ENCODE measurements around the gene POLR2I.
"Not testable (repeated sequence)": the region's sequence is repeated elsewhere in the genome, so short reads cannot be mapped to it uniquely, and the experiment has no call there.

The POLR2I gene

DNA sequence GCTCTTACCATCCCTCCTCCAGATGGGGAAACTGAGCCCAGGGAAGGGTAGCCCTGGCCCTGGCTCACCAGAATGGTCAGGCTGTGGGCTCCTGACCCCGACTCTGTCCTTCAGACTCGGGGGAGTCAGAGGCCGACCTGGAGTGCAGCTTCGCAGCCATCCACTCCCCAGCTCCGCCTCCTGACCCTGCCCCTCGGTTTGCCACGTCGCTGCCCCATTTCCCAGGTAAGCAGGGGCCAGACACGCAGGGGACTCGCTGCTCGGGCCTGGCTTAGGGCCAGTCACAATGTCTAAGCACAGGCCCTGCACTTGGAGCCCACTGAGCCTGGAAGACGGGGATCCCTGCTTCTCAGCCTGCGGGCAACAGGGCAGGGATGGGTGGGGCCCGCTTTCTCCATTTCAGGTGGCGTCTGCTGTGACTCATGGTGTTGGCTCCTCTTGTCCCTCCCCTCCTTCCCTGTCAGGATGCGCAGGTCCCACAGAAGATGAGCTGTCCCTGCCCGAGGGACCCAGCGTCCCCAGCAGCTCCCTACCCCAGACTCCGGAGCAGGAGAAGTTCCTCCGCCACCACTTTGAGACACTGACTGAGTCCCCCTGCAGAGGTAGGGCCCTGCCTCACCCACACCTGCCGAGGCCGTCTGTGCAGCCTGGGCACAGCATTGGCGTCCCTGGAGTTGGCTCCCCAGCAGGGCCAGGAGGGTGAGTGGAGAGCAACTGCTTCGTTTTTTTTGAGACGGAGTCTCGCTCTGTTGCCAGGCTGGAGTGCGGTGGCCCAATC, 12.9 kb downstream of the POLR2I start:
- no peak for DNase-seq (ENCODE audit: low read depth in 3 of 3)

DNA sequence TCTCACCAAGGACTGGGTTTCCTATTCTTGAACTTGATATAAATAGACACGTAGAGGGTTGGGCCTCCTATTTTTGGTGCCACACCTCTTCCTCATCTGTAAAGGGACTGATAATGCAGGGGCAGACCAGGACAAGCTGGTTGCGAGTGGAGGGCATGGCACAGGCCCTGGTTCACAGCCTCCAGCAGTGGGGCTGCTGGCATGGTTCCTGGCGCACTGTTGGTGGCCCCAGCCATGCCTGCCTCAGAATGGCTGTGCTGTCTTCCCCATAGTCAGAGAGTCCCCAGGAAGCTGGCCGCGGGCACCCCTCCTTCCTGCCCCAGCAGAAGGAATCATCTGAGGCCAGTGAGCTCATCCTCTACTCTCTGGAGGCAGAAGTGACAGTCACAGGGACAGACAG, 14.2 kb downstream of the POLR2I start:
- DNase-seq (ENCODE audit: low read depth in 3 of 3), result no peak

DNA sequence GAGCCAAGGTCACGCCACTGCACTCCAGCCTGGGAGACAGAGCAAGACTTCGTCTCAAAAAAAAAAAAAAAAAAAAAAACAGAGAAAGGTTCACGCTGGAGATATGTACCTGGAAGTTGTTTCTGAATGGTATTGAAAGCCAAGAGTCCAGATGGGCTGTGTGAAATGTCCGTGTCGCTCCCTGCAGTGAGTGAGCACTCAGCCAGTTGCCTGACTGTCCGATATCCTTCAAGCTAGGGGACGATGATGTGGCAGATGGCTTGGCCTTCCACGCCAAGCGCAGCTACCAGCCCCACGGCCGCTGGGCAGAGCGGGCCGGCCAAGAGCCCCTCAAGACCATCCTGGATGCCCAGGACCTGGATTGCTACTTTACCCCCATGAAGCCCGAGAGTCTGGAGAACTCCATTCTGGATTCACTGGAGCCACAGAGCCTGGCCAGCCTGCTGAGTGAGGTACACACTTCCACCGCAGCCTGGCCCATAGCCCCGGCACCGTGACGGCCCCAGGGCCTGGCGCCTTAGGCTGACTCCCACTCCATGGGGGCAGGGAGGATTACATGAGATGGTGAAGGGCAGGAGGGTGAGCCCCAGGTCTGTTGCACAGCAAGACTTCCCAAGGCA, 15.4 kb downstream of the POLR2I start:
- DNase-seq (ENCODE audit: low read depth in 3 of 3), result no peak

DNA sequence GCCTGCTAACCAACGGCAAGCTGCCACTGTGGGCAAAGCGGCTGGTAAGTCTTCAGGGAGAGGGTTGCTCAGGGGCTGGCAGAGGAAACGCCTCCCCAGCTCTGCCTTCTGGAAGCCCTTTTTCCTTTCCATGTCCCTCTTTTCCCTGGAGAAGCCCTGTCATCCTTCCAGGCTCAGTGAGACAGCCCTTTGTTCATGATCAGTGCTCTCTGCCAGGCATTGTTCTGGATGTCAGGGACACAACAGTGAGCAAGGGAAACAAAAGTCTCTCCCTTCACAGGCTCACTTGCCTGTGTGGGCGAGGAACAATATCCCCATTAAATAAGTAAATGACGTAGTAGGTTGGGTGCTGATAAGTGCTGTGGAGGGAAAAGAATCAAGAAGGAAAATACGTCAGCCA, 17.6 kb downstream of the POLR2I start:
- no peak for DNase-seq (ENCODE audit: low read depth in 3 of 3)

DNA sequence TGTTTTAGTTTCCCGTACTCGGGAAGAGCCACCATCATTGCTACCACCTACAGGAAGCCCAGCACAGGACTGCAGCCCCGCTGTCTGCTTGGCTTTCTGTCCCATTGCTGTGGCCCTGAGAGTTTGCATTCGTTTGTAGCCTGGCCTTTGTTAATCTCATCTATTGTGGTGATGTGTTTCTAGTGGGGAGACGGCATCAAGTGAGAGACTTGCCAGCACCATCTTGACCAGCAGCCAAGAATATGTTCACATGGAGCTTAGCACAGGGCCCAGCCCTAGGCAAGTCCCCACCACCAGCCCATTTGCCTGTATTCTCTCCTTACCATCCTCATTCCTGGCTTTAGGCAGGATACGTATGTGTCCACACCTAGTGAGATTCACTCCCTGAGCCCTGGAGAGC, 21.0 kb downstream of the POLR2I start:
- no peak for DNase-seq (ENCODE audit: low read depth in 3 of 3)

DNA sequence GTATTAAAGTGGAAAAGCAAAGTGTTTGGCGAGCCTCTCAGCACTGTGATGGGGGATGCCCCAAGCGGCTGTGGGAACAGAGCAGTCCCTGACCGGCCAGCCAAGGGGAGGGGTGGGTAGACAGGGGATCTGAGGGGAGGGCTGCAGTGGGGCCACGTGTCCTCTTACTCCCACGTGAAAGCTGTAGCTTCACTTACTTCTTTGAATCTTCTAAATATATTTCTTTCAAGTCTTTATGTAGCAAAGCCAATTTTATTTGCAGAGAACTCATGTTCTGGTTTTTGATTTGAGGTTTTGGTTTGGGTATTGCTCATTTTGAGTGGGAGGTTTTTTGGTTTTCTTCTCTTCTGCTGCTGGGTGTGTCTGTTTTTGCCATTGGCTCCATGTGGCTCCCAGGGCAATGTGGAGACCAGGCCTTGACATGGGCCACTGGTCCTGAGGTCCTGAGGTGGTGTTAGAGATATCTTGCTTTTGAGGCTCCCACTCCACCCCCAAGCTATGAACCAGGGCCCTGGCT, 21.5 kb downstream of the POLR2I start:
- no peak for DNase-seq (ENCODE audit: low read depth in 3 of 3)

DNA sequence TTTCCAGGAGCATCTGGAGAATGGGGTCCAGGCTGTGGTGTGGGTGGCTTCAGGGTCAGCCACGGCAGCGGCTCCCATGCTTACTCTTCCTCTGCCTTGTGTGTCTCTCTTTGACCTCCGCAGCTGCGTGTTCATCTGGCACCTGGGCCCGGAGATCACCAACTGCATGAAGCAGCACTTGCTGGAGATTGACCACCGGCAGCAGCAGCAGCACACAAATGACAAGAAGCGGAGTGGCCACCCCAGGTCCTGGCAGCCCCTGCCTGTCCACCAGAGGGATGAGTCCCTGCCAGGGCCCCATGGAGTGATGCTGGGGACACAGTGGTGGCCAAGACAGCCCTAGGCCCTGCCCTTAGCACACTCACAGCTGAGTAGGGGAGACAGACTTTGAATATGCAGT, 22.1 kb downstream of the POLR2I start:
- no peak for DNase-seq (ENCODE audit: low read depth in 3 of 3)

DNA sequence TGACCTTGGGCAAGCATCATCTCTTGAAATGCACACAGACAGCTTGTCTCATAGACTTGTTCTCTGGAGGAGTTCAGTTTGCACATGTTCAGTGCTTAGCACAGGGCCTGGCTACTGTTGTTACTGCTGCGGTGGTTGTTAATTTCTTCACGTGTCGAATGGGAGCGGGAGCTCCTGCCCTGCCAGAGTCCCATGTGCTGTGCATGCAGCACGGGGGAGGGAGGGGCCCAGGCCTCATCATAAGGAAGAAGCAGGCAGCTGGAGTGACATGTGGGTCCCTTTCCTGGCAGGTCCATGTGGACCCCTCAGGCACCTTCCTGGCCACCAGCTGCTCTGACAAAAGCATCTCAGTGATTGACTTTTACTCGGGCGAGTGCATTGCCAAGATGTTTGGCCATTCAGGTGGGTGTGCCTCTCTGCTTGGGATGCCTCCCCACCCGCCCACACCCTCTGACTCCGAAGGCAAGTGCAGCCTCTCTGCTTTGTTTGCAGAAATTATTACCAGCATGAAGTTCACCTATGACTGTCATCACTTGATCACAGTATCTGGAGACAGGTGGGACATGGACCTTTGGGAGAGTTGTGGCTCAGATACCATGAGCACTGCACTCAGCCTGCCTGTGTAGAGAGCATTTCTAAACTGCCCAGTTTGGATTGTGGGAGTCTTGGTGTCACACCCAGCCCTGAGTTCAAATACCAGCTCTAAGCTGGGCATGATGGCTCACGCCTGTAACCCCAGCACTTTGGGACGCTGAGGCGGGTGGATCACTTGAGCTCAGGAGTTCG, 23.6 kb downstream of the POLR2I start:
- no peak for DNase-seq (ENCODE audit: low read depth in 3 of 3)

DNA sequence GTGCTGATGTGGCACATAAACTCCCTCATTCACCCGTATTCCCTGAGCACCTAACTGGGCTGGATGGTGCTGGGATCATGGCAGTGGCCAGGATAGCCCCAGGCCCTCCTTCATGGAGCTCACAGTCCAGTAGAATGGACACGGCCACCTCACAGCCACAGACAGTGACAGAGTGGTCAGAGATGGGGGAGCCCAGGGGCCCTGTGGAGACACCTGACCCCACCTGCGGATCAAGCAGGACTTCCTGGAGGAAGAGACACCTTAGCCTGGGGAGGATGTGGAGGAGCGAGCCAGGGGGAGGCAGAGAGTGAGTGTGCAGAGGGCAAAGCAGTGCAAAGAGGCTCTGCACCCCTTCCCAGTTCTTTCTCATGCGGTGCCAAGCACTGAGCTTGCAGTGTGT, 24.8 kb downstream of the POLR2I start:
- DNase-seq (ENCODE audit: low read depth in 3 of 3), result no peak

DNA sequence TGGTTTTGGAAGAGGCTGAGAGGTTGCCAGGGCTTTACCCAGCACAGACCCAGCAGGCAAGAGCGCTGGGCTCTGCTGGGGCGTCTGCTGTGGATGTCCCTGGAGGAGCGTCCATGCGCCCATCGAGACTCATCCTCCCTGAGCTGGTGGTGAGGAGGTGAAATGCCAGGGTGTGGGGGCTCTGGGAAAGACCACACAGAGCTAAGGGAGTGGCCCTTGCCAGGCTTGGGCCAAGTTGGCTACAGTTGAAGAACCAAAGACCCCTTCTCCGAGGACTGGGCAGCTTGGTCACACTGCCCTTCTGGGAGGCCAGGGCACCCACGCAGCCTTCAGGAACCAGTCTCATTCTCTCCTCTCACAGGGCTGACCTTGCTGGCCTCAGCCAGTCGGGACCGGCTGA, 28.3 kb downstream of the POLR2I start:
- DNase-seq (ENCODE audit: low read depth in 3 of 3), result no peak

DNA sequence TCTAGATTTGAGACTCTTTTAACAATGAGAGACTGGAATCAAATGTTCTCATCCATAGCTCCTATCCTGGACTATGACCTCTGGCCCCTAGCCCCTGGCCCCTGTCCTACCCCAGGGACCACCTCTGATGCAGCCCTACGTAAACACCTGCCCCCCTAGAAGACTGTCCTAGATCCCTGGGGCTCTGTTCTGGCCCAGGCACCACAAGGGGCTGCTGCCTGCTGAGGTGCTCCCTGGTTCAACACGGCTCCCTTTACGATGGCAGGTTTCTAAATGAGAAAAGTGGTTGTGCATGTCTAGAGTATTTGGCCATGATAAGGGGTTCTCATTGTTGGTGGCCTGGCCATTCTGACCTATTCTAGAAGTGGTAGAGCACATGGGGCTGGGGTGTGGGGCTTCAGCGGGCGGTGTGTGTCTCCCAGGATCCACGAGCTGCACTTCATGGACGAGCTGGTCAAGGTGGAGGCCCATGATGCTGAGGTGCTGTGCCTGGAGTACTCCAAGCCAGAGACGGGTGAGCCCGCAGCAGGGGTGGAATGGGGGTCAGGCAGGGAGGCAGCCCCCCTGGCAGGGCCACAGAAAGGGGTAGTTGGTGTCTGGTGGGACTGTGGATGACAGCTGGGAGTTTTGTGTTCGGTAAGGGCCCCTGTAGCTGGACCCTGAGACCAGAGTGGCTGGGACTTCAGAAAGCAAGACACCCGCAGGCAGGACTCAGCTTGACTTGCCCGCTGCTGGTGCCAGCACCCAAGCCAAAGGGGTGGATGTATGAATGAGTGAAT, 30.3 kb downstream of the POLR2I start:
- DNase-seq (ENCODE audit: low read depth in 3 of 3), result no peak

DNA sequence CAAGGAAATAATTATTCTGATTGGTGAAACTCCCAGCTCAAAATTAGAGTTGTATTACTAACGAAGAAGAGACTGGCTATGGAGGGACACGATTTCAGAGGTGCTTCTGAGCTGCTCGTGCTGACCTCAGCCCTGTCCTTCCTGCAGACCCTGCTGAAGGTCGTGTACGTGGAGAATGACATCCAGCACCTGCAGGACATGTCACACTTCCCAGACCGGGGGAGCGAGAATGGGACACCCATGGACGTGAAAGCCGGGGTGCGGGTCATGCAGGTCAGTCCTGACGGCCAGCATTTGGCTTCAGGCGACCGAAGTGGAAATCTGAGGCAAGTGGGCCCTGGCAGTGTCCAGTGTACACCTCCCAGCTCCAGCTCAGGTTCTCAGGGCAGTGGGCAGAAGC, 31.8 kb downstream of the POLR2I start:
- no peak for DNase-seq (ENCODE audit: low read depth in 3 of 3)

DNA sequence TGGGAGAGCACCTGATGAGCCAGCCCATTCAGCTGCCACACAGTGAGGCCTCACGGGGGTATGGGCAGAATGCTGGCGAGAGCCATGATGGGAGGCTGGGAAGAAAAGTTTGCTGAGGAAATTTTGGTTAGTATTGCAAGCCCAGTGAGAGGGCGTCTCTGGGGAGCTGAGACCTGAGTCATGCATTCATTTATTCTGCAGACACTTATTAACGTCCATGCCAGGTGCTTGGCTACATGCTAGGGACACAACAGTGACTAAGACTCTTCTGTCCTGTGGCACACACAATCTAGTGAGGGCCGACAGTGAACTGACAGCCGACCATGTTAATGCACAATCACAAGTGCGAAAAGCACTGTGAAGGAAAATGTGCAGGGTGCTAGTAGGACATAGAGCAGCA, 32.8 kb downstream of the POLR2I start:
- DNase-seq (ENCODE audit: low read depth in 3 of 3), result no peak

DNA sequence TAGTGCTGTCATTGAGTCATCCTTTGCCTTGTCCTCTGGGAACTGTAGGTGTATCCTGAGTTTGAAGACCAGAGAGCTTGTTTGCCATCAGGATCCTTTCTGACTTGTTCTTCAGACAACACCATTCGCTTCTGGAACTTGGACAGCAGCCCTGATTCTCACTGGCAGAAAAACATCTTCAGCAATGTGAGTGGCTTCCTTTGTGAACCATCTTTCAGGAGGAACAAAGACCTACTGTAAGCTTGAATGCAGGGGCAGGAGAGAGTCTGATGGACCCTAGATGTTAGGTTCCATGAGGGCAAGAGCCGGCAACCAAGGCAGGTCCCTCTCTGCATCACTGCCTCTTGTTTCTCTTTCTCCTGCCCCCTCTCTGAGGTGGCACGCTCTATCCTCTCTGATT, 33.3 kb downstream of the POLR2I start:
- DNase-seq (ENCODE audit: low read depth in 3 of 3), result no peak

DNA sequence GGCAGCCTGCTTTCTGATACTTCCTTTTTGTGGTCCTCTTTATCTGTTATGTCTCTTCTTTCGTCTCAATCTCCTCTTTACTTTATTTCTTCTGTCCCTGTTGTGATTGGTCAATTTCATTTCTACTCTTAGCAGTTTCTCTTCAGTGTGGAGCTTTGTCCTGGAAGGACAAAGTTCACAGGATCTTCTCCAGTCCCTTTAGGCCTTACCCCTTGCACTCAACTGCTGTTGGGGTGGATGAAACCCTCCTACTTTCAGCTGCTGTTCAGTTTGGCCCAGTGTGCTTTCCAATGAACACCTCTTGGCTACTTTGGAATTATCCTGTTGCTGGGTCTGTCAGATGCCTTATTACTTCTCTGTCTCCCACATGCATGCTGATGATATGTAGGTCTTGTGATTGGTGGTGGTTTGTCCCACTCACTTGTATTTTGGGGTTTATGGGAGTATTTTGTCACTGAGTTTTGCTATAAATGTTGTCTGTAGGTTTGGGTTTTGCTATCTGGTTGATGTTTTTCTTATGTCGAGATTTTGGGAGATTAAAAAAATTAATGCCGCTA, 35.2 kb downstream of the POLR2I start:
- DNase-seq (ENCODE audit: low read depth in 3 of 3), result no peak

DNA sequence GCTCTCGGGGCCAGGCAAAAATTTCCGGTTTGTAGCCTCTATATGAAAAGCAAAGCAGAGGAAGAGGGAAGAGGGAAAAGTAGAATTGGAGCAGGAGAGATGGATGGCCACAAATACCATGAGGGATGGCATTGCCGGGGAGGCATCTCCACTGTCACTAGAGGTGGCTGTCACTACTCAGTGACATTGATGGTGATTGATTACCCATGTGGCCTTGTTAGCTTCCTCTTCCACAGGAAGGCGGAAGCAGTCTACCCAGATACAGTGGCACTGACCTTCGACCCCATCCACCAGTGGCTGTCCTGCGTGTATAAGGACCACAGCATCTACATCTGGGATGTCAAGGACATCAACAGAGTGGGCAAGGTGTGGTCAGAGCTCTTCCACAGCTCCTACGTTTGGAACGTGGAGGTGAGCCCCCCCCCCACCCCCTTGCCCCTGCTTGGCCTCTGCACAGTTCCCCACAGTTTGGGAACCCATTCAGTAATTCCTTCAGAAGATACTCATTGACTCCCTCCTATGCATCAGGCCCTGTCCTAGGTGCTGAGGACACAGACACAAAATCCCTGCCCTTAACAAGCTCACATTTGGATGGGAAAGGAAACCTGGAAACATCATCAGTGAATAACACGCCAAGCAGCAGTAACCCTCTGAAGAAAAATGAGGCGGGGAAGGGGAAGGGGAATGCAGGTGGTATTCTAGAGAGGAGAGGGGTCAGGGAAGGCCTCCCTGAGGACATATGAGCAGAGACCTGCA, 41.4 kb downstream of the POLR2I start:
- no peak for DNase-seq (ENCODE audit: low read depth in 3 of 3)

DNA sequence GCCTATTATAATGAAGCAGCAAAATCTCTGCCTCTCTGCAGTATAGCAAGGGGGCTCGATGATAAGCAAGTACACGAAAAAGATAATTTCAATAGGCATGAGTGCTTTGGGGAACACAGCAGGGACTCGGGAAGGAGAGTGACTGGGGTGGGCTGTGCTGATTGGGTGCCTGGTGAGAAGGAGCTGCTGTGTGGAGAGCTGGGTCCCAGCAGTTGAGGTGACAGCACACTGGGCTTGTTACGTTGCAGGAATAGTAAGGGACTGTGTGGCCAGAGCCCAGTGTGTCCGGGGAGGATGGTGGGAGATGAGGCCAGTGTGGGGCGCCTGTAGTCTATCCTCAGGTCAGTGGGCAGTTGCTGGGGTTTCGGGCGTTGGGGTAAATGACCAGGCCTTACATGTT, 42.6 kb downstream of the POLR2I start:
- no peak for DNase-seq (ENCODE audit: low read depth in 3 of 3)

DNA sequence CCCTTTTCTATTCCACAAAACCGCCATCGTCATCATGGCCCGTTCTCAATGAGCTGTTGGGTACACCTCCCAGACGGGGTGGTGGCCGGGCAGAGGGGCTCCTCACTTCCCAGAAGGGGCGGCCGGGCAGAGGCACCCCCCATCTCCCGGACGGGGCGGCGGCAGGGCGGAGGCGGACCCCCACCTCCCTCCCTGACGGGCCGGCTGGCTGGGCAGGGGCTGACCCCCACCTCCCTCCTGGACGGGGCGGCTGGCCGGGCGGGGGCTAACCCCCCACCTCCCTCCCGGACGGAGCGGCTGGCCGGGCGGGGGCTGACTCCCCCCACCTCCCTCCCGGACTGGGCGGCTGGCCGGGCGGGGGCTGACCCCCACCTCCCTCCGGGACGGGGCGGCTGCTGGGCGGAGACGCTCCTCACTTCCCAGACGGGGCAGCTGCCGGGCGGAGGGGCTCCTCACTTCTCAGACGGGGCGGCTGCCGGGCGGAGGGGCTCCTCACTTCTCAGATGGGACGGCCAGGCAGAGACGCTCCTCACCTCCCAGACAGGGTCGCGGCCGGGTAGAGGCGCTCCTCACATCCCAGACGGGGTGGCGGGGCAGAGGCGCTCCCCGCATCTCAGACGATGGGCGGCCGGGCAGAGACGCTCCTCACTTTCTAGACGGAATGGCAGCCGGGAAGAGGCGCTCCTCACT, 45.7 kb downstream of the POLR2I start:
- not testable (repeated sequence) for DNase-seq (ENCODE audit: low read depth in 3 of 3)

DNA sequence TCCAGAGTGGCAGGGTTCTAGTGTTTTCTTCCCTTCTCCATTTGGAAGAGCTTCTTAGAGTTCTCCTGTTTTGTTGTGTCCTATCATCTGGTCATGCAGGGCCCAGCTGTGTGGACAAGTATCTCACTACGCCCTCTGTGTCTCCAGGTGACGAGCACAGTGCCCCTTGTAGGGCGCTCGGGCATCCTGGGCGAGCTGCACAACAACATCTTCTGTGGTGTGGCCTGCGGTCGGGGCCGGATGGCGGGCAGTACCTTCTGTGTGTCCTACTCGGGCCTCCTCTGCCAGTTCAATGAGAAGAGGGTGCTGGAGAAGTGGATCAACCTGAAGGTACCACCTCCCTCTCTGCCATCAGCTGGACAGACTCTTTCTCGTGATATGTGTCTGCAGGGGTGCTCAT, 47.0 kb downstream of the POLR2I start:
- no peak for DNase-seq (ENCODE audit: low read depth in 3 of 3)

DNA sequence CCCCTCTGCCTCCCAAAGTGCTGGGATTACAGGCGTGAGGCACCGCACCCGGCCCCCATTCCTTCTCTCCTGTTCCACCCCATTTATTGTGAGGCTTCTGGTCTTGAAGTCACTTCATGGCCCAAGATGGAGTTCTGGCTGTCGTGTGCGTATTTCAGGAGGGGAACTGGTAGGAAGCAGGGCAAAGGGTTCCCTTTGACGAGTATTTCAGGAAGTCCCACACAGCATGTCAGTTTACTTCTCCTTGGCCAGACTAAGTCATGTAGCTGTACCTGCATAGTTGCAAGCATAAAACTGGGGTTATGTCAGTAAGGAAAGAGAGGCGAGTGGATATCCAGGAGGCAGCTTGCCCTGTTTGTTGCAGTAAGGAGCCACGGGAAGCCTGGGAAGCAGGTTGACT, 49.8 kb downstream of the POLR2I start:
- no peak for DNase-seq (ENCODE audit: low read depth in 3 of 3)
